Fibroblast of lung (primary cell): ENCODE results near the gene HIPK2.

Experiments
- CTCF ChIP-seq, 2 donors: IDR thresholded peaks in 1 of 2; conservative IDR thresholded peaks in 1 of 2; 1 replicate in 1 of 2; 2 replicates in 1 of 2; pipeline ENCODE4 v1.5.1; 2011 to 2012; ENCODE audit warnings: low read length in 2 of 2, control low read depth in 1 of 2, inconsistent platforms in 1 of 2, low read depth in 1 of 2, mild to moderate bottlenecking in 1 of 2
- EZH2 ChIP-seq: IDR thresholded peaks from 2 replicates; pipeline ENCODE4 v1.5.1; 2012; ENCODE audit warnings: low read length, control low read depth, mild to moderate bottlenecking; ENCODE audit errors: missing control alignments

- no peak for TF ChIP-seq CTCF (conservative IDR thresholded peaks at IDR 0.05 in 1 of 2, IDR thresholded peaks at IDR 0.05 in 1 of 2; ENCODE audit: low read depth in 1 of 2, low read length in 2 of 2)
- no peak for TF ChIP-seq EZH2
These were observed 213.9 kb downstream of the HIPK2 start for GRCh38 chr7:139563856-139564255.
